Stimulated activated CD4-positive, alpha-beta T cell treated with anti-CD3 and anti-CD28 coated beads, Interleukin-4, amount 100 ng/mL, for 48 hours (primary cell): ENCODE measurements around the gene ENAH.

ENCODE experiments used
- DNase-seq, 2 donors: peaks; one replicate each; pipeline ENCODE4 v3.0.0-alpha.2; 2020; ENCODE audit warnings: low read depth in 2 of 2

ENAH gene

GRCh38 chr1:225603538-225604354 lies 49.2 kb downstream of the ENAH start:
- no peak for DNase-seq

- DNase-seq = no peak
Measured at GRCh38 chr1:225602590-225603206, 50.2 kb downstream of the ENAH start.

GRCh38 chr1:225601902-225602589 lies 50.9 kb downstream of the ENAH start:
- no peak for DNase-seq

- DNase-seq = no peak
Measured at GRCh38 chr1:225598847-225599246, 54.1 kb downstream of the ENAH start.

- no peak for DNase-seq
Measured at GRCh38 chr1:225597926-225598575, 54.9 kb downstream of the ENAH start.

- no peak for DNase-seq
Measured at GRCh38 chr1:225596736-225597135, 56.2 kb downstream of the ENAH start.

- DNase-seq = no peak
Measured at GRCh38 chr1:225595974-225596551, 56.9 kb downstream of the ENAH start.

- DNase-seq = no peak
Measured at GRCh38 chr1:225595452-225595851, 57.5 kb downstream of the ENAH start.

- DNase-seq = no peak
Measured at GRCh38 chr1:225593414-225593813, 59.5 kb downstream of the ENAH start.

GRCh38 chr1:225592362-225593025 lies 60.4 kb downstream of the ENAH start:
- DNase-seq = no peak

GRCh38 chr1:225587310-225587709 lies 65.6 kb downstream of the ENAH start:
- DNase-seq = no peak

GRCh38 chr1:225581186-225581585 lies 71.7 kb downstream of the ENAH start:
- no peak for DNase-seq

GRCh38 chr1:225580238-225581099 lies 72.5 kb downstream of the ENAH start:
- no peak for DNase-seq

- no peak for DNase-seq
Measured at GRCh38 chr1:225578251-225578977, 74.5 kb downstream of the ENAH start.

GRCh38 chr1:225577241-225577640 lies 75.7 kb downstream of the ENAH start:
- DNase-seq = no peak

- no peak for DNase-seq
Measured at GRCh38 chr1:225573216-225573615, 79.7 kb downstream of the ENAH start.

- no peak for DNase-seq
Measured at GRCh38 chr1:225572422-225572821, 80.5 kb downstream of the ENAH start.

- DNase-seq = no peak
Measured at GRCh38 chr1:225567789-225568188, 85.1 kb downstream of the ENAH start.

- DNase-seq = no peak
Measured at GRCh38 chr1:225565847-225566246, 87.1 kb downstream of the ENAH start.

GRCh38 chr1:225561675-225562074 lies 91.2 kb downstream of the ENAH start:
- no peak for DNase-seq
